C4-2B (cell line): ENCODE data around the gene HELZ.

ENCODE experiments used
- CTCF ChIP-seq: fragments of 450-650 bp; conservative IDR thresholded peaks from 2 replicates; pipeline ENCODE4 v1.5.1; 2017; ENCODE audit warnings: mild to moderate bottlenecking
- ZFX ChIP-seq: fragments of 450-650 bp; IDR thresholded peaks from 2 replicates; pipeline ENCODE4 v1.6.1; 2017

- TF ChIP-seq CTCF (no peak), ZFX (no peak)
Measured at GRCh38 chr17:67232441-67232840, 12.6 kb downstream of the HELZ start.
